ENCODE measurements around the gene IDH3G. TPM values are rescaled to one million over a fixed set of nuclear protein-coding genes. Genes with fewer than 3 reads are reported as not detected.
"Not testable (repeated sequence)": the region's sequence is repeated elsewhere in the genome, so short reads cannot be mapped to it uniquely, and the experiment has no call there.

Gene IDH3G
- polyA plus RNA-seq, 3 donors = 34.9 to 81.0 (median 51.6) TPM

GRCh38 chrX:153767674-153768055, 26.5 kb downstream of the IDH3G start:
- 94 to 95% methylated on average over 14 to 15 of the region's 20 CpGs; no CpG with 5 or more reads in 1 of the 3 donors for WGBS, 3 donors
- no peak overlapping the region for H3K27ac ChIP-seq (ENCODE audit: low read depth, low read length)

DNA sequence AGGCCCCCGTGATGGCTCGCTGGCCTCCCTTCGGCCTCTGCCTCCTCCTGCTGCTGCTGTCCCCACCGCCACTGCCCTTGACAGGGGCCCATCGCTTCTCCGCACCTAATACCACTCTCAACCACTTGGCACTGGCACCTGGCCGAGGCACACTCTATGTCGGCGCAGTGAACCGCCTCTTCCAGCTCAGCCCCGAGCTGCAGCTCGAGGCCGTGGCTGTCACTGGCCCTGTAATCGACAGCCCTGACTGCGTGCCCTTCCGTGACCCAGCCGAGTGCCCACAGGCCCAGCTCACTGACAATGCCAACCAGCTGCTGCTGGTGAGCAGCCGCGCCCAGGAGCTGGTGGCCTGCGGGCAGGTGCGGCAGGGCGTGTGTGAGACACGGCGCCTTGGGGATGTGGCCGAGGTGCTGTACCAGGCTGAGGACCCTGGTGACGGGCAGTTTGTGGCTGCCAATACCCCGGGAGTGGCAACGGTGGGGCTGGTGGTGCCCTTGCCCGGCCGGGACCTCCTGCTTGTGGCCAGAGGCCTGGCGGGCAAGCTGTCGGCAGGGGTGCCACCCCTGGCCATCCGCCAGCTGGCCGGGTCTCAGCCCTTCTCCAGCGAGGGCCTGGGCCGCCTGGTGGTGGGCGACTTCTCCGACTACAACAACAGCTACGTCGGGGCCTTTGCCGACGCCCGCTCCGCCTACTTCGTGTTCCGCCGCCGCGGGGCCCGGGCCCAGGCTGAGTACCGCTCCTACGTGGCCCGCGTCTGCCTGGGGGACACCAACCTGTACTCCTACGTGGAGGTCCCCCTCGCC, 27.1 kb downstream of the IDH3G start:
- no peak overlapping the region for H3K27ac ChIP-seq (ENCODE audit: low read depth, low read length)
- WGBS, 3 donors = 81 to 94% (median 90%) methylated on average over 35 to 56 of the region's 56 CpGs

DNA sequence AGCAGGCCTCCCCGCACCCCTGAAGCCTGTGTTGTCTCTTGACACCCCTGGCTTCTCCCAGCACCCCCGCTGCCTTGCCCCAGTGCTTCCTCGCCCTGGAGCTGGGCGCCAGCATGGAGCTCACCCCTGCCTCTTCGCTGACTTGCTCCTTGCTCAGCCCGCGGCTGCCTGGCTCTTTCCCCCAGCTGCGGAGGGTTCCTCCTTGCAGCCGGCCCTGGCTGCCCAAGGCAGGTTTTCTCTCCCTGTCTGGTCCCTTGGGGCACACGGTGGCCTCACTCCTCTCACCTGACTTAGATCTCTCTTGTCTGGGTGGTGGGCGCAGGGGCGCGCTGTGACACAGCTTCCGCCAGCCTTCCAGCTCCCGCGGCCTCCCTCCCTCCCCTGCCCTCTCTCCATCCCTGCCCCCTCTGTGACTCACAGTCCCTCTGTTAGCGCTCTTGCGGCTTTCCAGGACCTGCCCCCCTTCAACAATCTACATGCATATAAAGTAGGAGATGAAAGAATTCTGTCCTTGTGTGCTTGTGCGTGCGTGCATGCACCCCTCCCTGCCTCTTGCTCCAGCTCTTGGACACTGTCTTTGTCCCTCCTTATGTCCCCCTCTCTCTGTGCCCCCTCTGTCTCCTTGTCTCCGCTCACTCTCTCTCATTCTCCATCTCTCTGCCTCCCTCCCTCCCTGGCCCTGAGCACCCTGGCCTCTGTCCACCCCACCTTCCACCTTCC, 27.9 kb downstream of the IDH3G start:
- WGBS, 3 donors = 39 to 62% (median 61%) methylated on average over 12 to 21 of the region's 21 CpGs
- no peak overlapping the region for H3K27ac ChIP-seq (ENCODE audit: low read depth, low read length)

- 48 to 68% (median 62%) methylated on average over 12 to 26 of the region's 27 CpGs for WGBS, 3 donors
- H3K27ac ChIP-seq (ENCODE audit: low read depth, low read length) = no peak overlapping the region
Observed at GRCh38 chrX:153765138-153766079, 28.8 kb downstream of the IDH3G start.

GRCh38 chrX:153764786-153765137, 29.4 kb downstream of the IDH3G start:
- 63 to 81% (median 80%) methylated on average over 3 to 7 of the region's 7 CpGs for WGBS, 3 donors
- no peak overlapping the region for H3K27ac ChIP-seq (ENCODE audit: low read depth, low read length)

DNA sequence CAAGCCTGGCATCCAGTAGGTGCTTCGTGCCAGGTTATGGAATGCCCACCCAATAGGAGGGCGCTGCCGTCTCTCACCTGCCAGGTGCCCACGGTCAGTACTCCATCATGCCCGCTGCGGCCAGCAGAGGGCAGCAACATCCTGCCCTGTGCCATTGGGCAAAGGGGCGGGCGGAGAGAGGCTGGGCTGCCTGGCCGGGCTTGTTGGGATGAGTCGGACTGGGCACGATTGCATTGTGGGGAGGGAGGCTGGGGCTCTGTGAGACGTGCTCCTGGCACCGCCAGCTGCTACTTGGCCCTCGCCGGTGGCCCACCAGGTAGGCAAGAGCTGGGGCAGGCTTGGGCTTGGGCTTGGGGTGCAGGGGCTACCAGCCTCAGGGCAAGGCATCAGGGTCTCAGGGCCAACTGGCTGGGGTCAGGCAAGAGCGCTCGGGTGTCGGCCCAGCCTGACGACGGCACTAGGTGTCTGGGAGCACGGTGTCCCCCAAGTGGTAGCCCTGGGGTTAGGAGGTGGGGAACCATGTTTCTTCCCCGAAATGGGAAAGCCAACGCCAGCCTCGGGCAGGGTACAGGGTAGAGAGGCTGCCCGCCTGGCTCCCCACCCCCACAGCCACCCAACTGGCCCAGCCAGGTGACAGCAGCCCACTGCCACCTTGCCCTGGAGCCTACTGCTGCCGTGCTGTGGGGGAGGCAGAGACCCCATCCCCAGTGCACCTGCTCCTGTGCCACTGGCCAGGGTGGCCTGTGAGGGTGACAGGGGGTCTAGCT, 30.0 kb downstream of the IDH3G start, which contains the start of gene PLXNB3:
Gene PLXNB3 (plus strand): TSS at position 261 of the 767 bp plus-strand sequence. CDS start 1,287 bp downstream, outside the sequence.
- no peak within 1 kb of the TSS for H3K27ac ChIP-seq (ENCODE audit: low read depth, low read length)

GRCh38 chrX:153763298-153763932, 30.8 kb downstream of the IDH3G start:
- 62 to 84% (median 80%) methylated on average over 14 to 16 of the region's 18 CpGs for WGBS, 3 donors
- H3K27ac ChIP-seq (ENCODE audit: low read depth, low read length) = no peak overlapping the region

More for the DNA sequence above, 30.0 kb downstream of the IDH3G start, which contains the start of gene PLXNB3:
- 13 to 38% (median 27%) methylated on average over 18 to 26 of the region's 26 CpGs for WGBS, 3 donors

DNA sequence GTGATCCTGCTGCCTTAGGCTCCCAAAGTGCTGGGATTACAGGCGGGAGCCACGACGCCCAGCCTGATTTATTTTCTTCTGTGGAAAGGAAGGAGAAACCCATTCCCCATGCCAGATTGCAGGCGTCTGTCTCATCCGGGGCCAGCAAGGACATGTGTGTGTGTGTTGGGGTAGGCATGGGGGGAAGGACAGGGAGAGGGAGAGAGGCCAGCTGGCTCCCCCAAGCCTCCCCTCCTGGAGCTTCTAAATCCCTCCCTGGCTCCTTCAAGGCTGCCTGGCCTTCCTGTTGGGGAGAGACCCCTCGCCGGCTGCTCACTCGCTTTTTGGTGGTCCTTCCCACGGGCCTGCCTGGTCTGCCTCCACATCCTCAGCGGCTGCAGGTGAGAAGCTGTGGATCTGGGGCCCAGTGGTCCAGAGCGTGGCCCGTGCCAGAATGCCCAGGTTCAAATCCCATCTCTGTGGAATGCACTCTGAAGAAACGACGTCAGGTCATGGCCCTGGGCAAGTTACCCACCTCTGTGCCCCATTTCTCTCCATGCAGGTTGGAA, 31.5 kb downstream of the IDH3G start:
- WGBS, 3 donors = 87 to 94% (median 91%) methylated on average over 13 to 14 of the region's 14 CpGs
- no peak overlapping the region for H3K27ac ChIP-seq (ENCODE audit: low read depth, low read length)

GRCh38 chrX:153761863-153762262, 32.3 kb downstream of the IDH3G start:
- 81 to 89% (median 83%) methylated on average over 15 of the region's 15 CpGs for WGBS, 3 donors
- H3K27ac ChIP-seq (ENCODE audit: low read depth, low read length) = no peak overlapping the region

- no peak overlapping the region for H3K27ac ChIP-seq (ENCODE audit: low read depth, low read length)
- WGBS, 3 donors = 67 to 100% (median 81%) methylated on average over 1 of the region's 1 CpG
Observed at GRCh38 chrX:153755136-153755535, 39.0 kb downstream of the IDH3G start.

DNA sequence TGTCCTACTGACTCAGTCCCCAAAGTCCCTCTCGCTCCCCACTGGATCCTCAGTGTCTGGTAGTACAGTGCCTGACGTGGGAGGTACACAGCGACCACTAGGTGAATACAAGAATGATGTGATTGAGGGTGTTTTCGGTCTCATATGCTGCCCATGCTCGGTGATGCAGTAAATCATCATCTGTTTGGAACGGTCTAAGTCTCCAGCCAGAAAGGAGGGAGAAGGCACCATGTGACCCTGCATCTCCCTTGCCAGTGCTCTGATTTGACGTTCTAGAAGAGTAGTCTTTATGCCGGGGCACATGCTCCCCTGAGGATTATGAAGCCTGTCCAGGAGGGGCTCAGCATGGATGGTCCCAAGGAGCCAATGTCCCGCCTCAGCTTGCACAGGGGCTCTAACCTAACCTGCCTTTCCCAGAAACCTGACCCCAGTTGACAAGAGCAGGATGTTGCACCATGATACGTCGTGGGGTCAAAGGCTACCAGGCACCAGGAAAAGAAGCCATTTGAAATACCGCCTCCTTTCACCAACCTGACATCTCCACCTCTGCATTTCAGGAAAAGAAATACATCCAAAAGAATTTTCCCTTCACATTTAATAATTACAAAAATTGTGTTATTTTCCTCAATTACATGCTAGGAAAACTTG, 43.9 kb downstream of the IDH3G start:
- WGBS, 3 donors = 73 to 77% (median 76%) methylated on average over 11 to 12 of the region's 12 CpGs
- no peak overlapping the region for H3K27ac ChIP-seq (ENCODE audit: low read depth, low read length)

- H3K27ac ChIP-seq (ENCODE audit: low read depth, low read length) = not testable (repeated sequence)
- 75 to 87% (median 84%) methylated on average over 3 to 7 of the region's 7 CpGs for WGBS, 3 donors
Observed at GRCh38 chrX:153749017-153749416, 45.2 kb downstream of the IDH3G start.

- H3K27ac ChIP-seq (ENCODE audit: low read depth, low read length) = not testable (repeated sequence)
- WGBS, 3 donors = 69 to 78% (median 71%) methylated on average over 6 of the region's 6 CpGs
Observed at GRCh38 chrX:153746991-153747390, 47.2 kb downstream of the IDH3G start.

DNA sequence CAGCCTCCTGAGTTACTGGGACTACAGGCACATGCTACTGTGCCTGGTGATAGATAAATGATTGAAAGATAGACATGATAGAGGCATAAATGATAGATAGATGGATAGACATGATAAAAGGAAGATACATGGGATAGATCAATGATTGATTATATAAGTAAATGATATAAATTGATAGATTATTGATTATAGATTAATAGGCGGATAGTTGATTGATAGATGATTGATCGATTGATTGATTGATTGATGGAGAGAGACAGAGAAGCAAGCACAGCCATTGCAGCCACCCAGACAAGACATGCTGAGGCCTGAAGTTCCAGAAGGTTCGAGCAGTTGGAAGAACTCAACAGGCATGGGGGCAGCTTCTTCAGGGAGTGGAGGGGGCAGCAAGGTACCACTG, 47.8 kb downstream of the IDH3G start:
- no peak overlapping the region for H3K27ac ChIP-seq (ENCODE audit: low read depth, low read length)
- WGBS, 3 donors = 81 to 95% (median 83%) methylated on average over 3 of the region's 3 CpGs

DNA sequence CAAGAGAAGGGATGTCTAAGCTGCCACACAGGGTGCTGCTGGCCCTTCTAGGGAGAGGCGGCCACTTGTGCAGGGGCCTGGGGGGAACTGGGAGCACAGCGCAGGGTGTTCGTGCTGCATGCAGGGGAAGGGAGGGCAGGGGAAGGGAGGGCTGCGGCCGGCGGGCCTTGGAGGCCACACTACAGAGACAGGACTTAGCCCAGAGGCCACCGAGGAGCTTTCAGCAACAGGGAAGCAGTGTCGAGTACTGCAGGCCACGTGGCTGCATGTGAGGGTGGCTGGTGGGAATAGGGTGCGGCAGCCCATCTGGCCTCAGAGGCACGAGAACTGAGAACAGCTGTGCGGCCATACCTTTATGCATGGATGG, 49.1 kb downstream of the IDH3G start:
- H3K27ac ChIP-seq (ENCODE audit: low read depth, low read length) = not testable (repeated sequence)

GRCh38 chrX:153744210-153745066, 49.7 kb downstream of the IDH3G start:
- WGBS, 3 donors = 16 to 28% (median 20%) methylated on average over 22 to 38 of the region's 38 CpGs
- H3K27ac ChIP-seq (ENCODE audit: low read depth, low read length) = no peak overlapping the region

More for the DNA sequence above, 49.1 kb downstream of the IDH3G start:
- 26 to 62% (median 34%) methylated on average over 7 to 12 of the region's 12 CpGs for WGBS, 3 donors
